Measurements from ENCODE around the gene CCDC88B. TPM values are rescaled to one million over a fixed set of nuclear protein-coding genes. Genes with fewer than 3 reads are reported as not detected.

Gene CCDC88B
- total RNA-seq, 1 experiment from 2014 or later: 11.2 TPM

DNA sequence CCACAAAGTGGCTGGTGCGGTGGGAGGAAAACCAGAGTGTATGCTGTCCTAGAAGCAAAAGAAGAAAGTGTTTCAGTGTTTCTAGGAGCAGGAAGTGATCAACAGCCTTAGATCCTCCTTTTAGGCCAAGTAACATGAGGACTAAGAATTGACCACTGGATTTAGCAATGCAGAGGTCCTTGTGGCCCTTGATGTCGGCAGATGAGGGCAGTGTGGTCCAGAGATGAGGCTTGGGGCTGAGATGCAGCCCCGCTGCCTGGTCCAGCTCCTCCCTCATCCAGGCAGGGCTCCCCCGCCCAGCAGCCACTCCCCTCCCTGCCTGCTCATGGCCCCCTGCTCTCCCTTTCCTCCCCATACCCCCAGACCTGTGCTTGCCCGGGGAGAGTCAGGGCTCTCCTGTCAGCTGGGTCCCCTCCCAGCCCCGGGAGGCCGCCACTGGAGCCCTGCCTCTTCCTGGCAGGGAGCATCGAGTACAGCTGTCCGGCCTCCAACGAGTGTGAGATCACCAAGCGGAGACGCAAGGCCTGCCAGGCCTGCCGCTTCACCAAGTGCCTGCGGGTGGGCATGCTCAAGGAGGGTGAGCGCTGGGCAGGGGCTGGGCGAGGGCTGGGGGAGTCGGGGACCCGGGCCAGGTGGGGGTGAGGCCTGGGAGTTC is 26.4 kb upstream of the CCDC88B start:
- H4K8ac ChIP-seq (replicated peaks; ENCODE audit: insufficient read length, low read depth, low read length): no peak overlapping the region
- no peak overlapping the region for H2AFZ ChIP-seq (ENCODE audit: low read length)
- no peaks in the 10 kb centered on the region for H3K9me3 ChIP-seq (ENCODE audit: control insufficient read depth, low read depth, low read length)
- no peak overlapping the region for H3T11ph ChIP-seq (ENCODE audit: low read length)
- TF ChIP-seq, protein P1, sequence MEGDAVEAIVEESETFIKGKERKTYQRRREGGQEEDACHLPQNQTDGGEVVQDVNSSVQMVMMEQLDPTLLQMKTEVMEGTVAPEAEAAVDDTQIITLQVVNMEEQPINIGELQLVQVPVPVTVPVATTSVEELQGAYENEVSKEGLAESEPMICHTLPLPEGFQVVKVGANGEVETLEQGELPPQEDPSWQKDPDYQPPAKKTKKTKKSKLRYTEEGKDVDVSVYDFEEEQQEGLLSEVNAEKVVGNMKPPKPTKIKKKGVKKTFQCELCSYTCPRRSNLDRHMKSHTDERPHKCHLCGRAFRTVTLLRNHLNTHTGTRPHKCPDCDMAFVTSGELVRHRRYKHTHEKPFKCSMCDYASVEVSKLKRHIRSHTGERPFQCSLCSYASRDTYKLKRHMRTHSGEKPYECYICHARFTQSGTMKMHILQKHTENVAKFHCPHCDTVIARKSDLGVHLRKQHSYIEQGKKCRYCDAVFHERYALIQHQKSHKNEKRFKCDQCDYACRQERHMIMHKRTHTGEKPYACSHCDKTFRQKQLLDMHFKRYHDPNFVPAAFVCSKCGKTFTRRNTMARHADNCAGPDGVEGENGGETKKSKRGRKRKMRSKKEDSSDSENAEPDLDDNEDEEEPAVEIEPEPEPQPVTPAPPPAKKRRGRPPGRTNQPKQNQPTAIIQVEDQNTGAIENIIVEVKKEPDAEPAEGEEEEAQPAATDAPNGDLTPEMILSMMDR (conservative IDR thresholded peaks at IDR 0.05): no peak
- WGBS (ENCODE audit: extremely low coverage, insufficient read length, low lambda C conversion rate): no CpG with 5 or more reads among the region's 18 CpGs
- no peaks in the 10 kb centered on the region for H3K9me3 Mint-ChIP-seq
- no peak overlapping the region for H4K91ac ChIP-seq (ENCODE audit: insufficient read length, low read depth, low read length)
- peaks cover 3% of the 10 kb centered on the region for H3K23me2 ChIP-seq (ENCODE audit: insufficient read length, low read depth, low read length, poor library complexity, severe bottlenecking)
- peaks cover 18 to 41% (median 20%) of the 10 kb centered on the region in 3 experiments; a peak in 6 of 7 replicates for H3K36me3 Mint-ChIP-seq (ENCODE audit: insufficient read depth in 1 of 3, low read depth in 3 of 3)
- no peak overlapping the region for H3K14ac ChIP-seq (ENCODE audit: insufficient read depth, low read length)
- H4K20me1 ChIP-seq (ENCODE audit: control insufficient read depth, insufficient read depth, insufficient read length): no peaks in the 10 kb centered on the region
- H3K4me3 Mint-ChIP-seq: no peak overlapping the region
- H3K4ac ChIP-seq (ENCODE audit: low read depth, low read length): no peak overlapping the region
- H4K5ac ChIP-seq (ENCODE audit: insufficient read length, low read depth, low read length): no peak overlapping the region
- no peaks in the 10 kb centered on the region for H3K4me1 ChIP-seq (ENCODE audit: insufficient read depth, low read length)
- H3K56ac ChIP-seq (ENCODE audit: insufficient read length, low read depth, low read length): no peak overlapping the region
- H3K23ac ChIP-seq (ENCODE audit: insufficient read length, low read depth, low read length): no peak overlapping the region
- H3K9ac ChIP-seq (ENCODE audit: extremely low read depth, insufficient read length, low read length): no peak overlapping the region
- peaks cover 4% of the 10 kb centered on the region; the same call in 1 of the 2 replicates for H3K79me2 ChIP-seq (ENCODE audit: insufficient read depth, low read length)
- no peak overlapping the region for H2BK15ac ChIP-seq (ENCODE audit: low read depth, low read length)
- H3K4me1 Mint-ChIP-seq: peaks cover 7 to 8% of the 10 kb centered on the region in 2 experiments
- no peak overlapping the region for H2BK5ac ChIP-seq (ENCODE audit: insufficient read length, low read length)
- H2BK120ac ChIP-seq (ENCODE audit: low read depth, low read length, poor library complexity, severe bottlenecking): no peak overlapping the region
- no peak overlapping the region for H2BK20ac ChIP-seq (ENCODE audit: low read depth, low read length, poor library complexity, severe bottlenecking)
- DNase-seq: no peak
- H2AK5ac ChIP-seq (ENCODE audit: insufficient read length, low read length): no peak overlapping the region
- no peaks in the 10 kb centered on the region for H3K27me3 ChIP-seq (ENCODE audit: insufficient read depth, low read length)
- H3K18ac ChIP-seq (ENCODE audit: insufficient read length, low read depth, low read length): no peak overlapping the region
- no peaks in the 10 kb centered on the region for H3K79me1 ChIP-seq (ENCODE audit: insufficient read depth, low read depth, low read length, poor library complexity, severe bottlenecking)
- peak overlapping the region in 1 of 3 experiments; percentile 24; a peak in 2 of 7 replicates for H3K27ac Mint-ChIP-seq
- H3K4me2 ChIP-seq (ENCODE audit: insufficient read depth, insufficient read length, low read length): no peak overlapping the region
- H3K27ac ChIP-seq (ENCODE audit: insufficient read length, low read depth, low read length): no peak overlapping the region
- no peak overlapping the region for H2BK12ac ChIP-seq (ENCODE audit: insufficient read length, low read depth, low read length)
- H3K27me3 Mint-ChIP-seq (ENCODE audit: low read depth): no peaks in the 10 kb centered on the region

All from H9 (cell line).